Mucosa of rectum (tissue), 2 donors: ENCODE results near the gene PDE4D.

Experiments used
- H3K27ac ChIP-seq, 2 donors: one replicate each; pipeline ENCODE4 v1.7.0; 2013; ENCODE audit warnings: inconsistent platforms in 2 of 2, low read depth in 2 of 2, low read length in 2 of 2
- H3K27me3 ChIP-seq, 2 donors: one replicate each; pipeline ENCODE4 v1.7.0; 2013; ENCODE audit warnings: low read length in 2 of 2; ENCODE audit not compliant: control insufficient read depth in 2 of 2, insufficient read depth in 2 of 2
- H3K36me3 ChIP-seq, 2 donors: one replicate each; pipeline ENCODE4 v1.7.0; 2013; ENCODE audit warnings: low read length in 2 of 2; ENCODE audit not compliant: control insufficient read depth in 2 of 2, insufficient read depth in 2 of 2
- H3K4me1 ChIP-seq, 2 donors: one replicate each; pipeline ENCODE4 v1.7.0; 2013; ENCODE audit warnings: low read length in 2 of 2, mild to moderate bottlenecking in 1 of 2; ENCODE audit not compliant: control insufficient read depth in 2 of 2, insufficient read depth in 2 of 2
- H3K4me3 ChIP-seq, 2 donors: one replicate each; pipeline ENCODE4 v1.7.0; 2013; ENCODE audit warnings: low read length in 2 of 2
- H3K9ac ChIP-seq, 2 donors: one replicate each; pipeline ENCODE4 v1.7.0; 2013; ENCODE audit warnings: low read length in 2 of 2, low read depth in 1 of 2, mild to moderate bottlenecking in 1 of 2
- H3K9me3 ChIP-seq, 2 donors: one replicate each; pipeline ENCODE4 v1.7.0; 2013; ENCODE audit warnings: low read length in 2 of 2; ENCODE audit not compliant: control insufficient read depth in 2 of 2
- donor health status: healthy.
- donor health status: Normal muscosa, but diverticular disease.

Gene PDE4D

DNA sequence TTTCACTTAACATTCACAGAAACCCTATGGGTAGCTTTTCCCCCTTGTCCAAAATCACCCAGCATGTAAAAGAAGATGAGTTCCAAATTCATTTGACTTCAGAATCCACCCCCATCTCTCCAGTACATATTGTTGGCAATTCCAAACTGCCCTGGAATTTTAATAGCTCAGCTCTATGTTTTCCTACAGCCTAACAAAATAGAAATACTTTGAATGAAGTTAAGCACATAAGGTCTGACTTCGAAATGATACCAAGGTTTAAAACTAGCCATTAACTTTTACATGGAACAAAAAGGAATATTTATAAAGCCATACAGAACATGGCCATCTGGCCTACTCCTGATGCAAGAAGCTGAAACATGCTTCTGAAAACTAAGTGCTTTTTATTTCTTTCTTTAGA lies 634.3 kb downstream of the PDE4D start:
- no peak overlapping the region for H3K4me3 ChIP-seq
- peaks cover 0 to 21% of the 10 kb centered on the region in 2 donors for H3K4me1 ChIP-seq
- H3K27ac ChIP-seq: no peak overlapping the region
- H3K27me3 ChIP-seq: no peaks in the 10 kb centered on the region
- H3K9ac ChIP-seq: no peak overlapping the region
- H3K36me3 ChIP-seq: no peaks in the 10 kb centered on the region
- H3K9me3 ChIP-seq: no peaks in the 10 kb centered on the region

GRCh38 chr5:59257488-59258400 lies 635.8 kb downstream of the PDE4D start:
- H3K36me3 ChIP-seq: no peaks in the 10 kb centered on the region
- H3K27me3 ChIP-seq: no peaks in the 10 kb centered on the region
- no peak overlapping the region for H3K4me3 ChIP-seq
- no peak overlapping the region for H3K9ac ChIP-seq
- no peak overlapping the region for H3K27ac ChIP-seq
- H3K4me1 ChIP-seq: peaks cover 0 to 21% of the 10 kb centered on the region in 2 donors
- no peaks in the 10 kb centered on the region for H3K9me3 ChIP-seq

DNA sequence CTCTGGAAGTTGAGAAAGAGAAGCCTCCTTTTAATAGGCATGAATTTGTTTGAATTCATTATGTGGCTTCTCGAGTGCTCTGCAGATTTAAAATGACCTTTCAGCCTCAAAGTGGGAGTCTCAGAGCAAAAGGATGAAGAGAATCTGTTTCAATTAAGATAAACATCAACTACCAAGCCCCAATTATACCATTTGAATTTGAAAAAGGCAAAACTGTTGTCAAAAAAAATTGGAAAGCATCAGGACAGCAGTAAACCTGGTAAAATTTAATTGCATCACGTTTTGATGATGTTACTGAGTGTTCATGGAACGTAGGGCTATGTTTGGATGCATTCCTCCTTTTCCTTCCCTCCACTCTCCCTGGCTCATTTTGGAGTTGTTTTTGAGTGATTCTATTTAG lies 637.2 kb downstream of the PDE4D start:
- Histone ChIP-seq H3K36me3 (no peaks in the 10 kb centered on the region), H3K9me3 (no peaks in the 10 kb centered on the region), H3K27me3 (no peaks in the 10 kb centered on the region), H3K27ac (no peak overlapping the region), H3K9ac (no peak overlapping the region), H3K4me1 (peaks cover 0 to 16% of the 10 kb centered on the region in 2 donors), H3K4me3 (no peak overlapping the region)

DNA sequence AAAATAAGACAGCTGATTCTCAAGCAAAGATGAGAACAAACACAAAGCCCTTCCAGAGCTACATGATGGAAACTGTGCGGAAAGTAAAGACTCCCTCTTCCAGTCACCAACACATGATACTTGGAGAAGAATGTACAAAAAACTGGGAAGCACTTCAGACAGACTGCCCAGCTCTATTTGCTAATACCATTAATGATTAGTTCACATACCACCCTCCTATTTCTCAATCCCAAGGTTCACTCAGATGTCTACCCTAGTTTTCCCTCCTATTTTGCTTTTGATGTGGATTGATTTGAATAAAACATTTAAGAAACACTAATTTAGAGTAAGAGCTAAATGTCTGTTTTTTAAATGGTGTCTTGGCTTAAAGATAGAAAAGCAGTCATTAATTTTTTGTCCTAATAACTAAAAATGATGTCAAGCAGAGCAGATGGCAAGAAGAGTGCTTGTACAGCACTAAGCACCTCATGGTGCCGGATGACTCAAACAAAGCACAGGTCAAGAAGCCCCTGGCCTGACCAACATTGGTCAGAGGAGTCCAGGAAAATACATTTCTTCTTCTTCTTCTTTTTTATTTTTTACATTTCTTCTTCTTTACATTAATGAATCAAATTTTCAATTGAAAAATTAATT lies 639.4 kb downstream of the PDE4D start:
- H3K9me3 ChIP-seq: no peaks in the 10 kb centered on the region
- no peaks in the 10 kb centered on the region for H3K27me3 ChIP-seq
- H3K27ac ChIP-seq: peak overlapping the region in 1 of 2 donors; percentile 12
- H3K4me1 ChIP-seq: peaks cover 0 to 11% of the 10 kb centered on the region in 2 donors
- no peak overlapping the region for H3K4me3 ChIP-seq
- H3K9ac ChIP-seq: no peak overlapping the region
- H3K36me3 ChIP-seq: no peaks in the 10 kb centered on the region

- Histone ChIP-seq H3K27me3 (no peaks in the 10 kb centered on the region), H3K36me3 (no peaks in the 10 kb centered on the region), H3K9me3 (no peaks in the 10 kb centered on the region), H3K27ac (peak overlapping the region in 1 of 2 donors; percentile 12), H3K4me3 (no peak overlapping the region), H3K9ac (no peak overlapping the region), H3K4me1 (peaks cover 0 to 8% of the 10 kb centered on the region in 2 donors)
These were observed 639.9 kb downstream of the PDE4D start for GRCh38 chr5:59253625-59254024.

- Histone ChIP-seq H3K9me3 (no peaks in the 10 kb centered on the region), H3K27ac (no peak overlapping the region), H3K36me3 (no peaks in the 10 kb centered on the region), H3K27me3 (no peaks in the 10 kb centered on the region), H3K4me3 (no peak overlapping the region), H3K9ac (no peak overlapping the region), H3K4me1 (no peaks in the 10 kb centered on the region)
These were observed 641.9 kb downstream of the PDE4D start for GRCh38 chr5:59251627-59252026.

DNA sequence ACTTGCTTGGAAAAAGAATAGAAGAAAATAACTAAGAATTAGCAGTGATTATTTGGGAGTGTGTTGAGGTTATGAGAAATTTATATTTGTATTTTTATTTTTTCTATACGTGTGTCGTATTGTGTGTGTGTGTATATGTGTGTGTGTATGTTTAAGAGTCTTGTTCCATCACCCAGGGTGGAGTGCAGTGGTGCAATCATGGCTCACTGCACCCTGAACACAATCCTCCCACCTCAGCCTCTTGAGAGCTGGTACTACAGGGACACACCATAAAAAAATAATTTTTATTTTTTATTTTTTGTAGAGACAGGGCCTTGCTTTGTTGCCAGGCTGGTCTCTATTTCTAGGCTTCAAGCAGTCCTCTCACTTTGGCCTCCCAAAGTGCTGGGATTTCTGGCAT lies 643.8 kb downstream of the PDE4D start:
- H3K4me1 ChIP-seq: peaks cover 2 to 4% of the 10 kb centered on the region in 2 donors
- no peaks in the 10 kb centered on the region for H3K36me3 ChIP-seq
- H3K9me3 ChIP-seq: no peaks in the 10 kb centered on the region
- H3K4me3 ChIP-seq: no peak overlapping the region
- H3K9ac ChIP-seq: no peak overlapping the region
- no peak overlapping the region for H3K27ac ChIP-seq
- no peaks in the 10 kb centered on the region for H3K27me3 ChIP-seq

GRCh38 chr5:59249160-59249559 lies 644.4 kb downstream of the PDE4D start:
- no peak overlapping the region for H3K27ac ChIP-seq
- H3K9me3 ChIP-seq: no peaks in the 10 kb centered on the region

GRCh38 chr5:59246882-59247281 lies 646.6 kb downstream of the PDE4D start:
- peak overlapping the region in 1 of 2 donors; percentile 3 for H3K27ac ChIP-seq
- no peak overlapping the region for H3K9ac ChIP-seq
- H3K4me3 ChIP-seq: no peak overlapping the region
- no peaks in the 10 kb centered on the region for H3K27me3 ChIP-seq
- peaks cover 2 to 7% of the 10 kb centered on the region in 2 donors for H3K4me1 ChIP-seq
- H3K9me3 ChIP-seq: no peaks in the 10 kb centered on the region
- H3K36me3 ChIP-seq: no peaks in the 10 kb centered on the region

More at GRCh38 chr5:59249160-59249559, 644.4 kb downstream of the PDE4D start:
- Histone ChIP-seq H3K9ac (no peak overlapping the region), H3K4me1 (peaks cover 2 to 4% of the 10 kb centered on the region in 2 donors), H3K36me3 (no peaks in the 10 kb centered on the region), H3K4me3 (no peak overlapping the region), H3K27me3 (no peaks in the 10 kb centered on the region)

DNA sequence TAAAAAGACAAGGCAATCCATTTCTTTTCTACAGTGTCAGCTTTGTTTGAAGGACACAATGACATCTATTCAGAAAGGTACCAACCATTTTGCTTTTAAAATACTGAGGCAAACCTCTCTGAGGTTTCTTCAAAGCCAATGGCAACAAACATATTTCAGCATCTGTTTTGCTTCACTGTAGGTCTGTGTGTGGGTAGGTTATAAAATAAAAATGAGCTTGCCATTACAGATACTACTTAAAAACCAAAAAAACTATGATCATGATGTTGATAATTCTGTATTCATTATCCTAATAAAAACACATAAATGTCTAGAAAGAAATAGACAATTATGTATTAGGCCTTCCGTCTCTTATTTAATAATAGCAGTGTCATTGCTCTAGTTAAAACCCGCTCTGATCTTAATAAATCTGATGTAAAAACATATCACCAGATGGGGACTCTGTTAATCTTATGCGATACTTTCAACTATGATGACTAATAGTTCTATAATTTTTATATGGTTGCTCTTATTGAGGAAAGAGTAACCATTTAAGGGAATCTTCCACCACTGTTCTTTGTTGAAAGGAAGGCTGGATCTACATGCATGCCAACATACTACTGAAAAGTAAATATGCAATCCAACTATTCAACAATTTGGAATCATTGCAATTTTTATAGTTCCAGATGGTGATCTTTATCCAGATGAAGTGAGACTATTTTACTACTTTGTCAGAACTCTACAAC lies 647.2 kb downstream of the PDE4D start:
- H3K4me3 ChIP-seq: no peak overlapping the region
- peak overlapping the region in 1 of 2 donors; percentile 3 for H3K27ac ChIP-seq
- H3K36me3 ChIP-seq: no peaks in the 10 kb centered on the region
- no peak overlapping the region for H3K9ac ChIP-seq
- no peaks in the 10 kb centered on the region for H3K27me3 ChIP-seq
- peaks cover 2 to 9% of the 10 kb centered on the region in 2 donors for H3K4me1 ChIP-seq
- no peaks in the 10 kb centered on the region for H3K9me3 ChIP-seq
